ENCODE measurements around the gene GPA33.

Gene GPA33, protein sequence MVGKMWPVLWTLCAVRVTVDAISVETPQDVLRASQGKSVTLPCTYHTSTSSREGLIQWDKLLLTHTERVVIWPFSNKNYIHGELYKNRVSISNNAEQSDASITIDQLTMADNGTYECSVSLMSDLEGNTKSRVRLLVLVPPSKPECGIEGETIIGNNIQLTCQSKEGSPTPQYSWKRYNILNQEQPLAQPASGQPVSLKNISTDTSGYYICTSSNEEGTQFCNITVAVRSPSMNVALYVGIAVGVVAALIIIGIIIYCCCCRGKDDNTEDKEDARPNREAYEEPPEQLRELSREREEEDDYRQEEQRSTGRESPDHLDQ

DNA sequence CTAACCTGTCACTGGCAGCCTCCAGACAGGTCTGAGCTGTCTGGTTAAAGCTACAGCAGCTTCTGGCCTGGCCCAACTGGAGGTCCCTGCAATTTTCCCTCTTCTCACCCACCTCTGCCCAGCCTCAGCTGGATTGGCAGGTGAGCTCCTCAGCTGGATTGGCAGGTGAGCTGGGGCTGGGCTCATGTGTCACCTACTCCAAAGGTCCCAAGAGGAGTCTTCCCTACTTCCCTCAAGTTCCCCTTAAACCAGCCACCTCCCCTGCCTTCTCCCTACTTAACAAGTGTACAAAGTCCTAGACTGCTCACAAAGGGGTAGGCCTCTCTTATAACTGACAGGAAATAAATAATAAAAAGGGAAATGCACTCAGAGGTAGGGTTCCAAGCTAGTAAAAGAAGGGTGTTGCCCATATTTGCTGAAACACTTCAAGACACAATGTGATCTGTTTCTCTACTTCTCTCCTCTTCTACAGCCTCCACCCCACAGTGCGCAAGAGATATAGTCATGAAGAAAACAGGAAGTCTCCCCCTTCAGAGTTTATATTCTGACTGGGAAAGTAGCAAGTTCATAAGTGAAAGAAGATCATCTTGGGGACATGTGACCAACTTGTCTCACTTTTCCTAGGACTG, at the start of gene GPA33:
Gene GPA33, minus strand, starts transcription at position 64 of the 629 bp plus-strand sequence. CDS start 90 bp downstream, outside the sequence.
- TF ChIP-seq CEBPB (IDR thresholded peaks at IDR 0.05) (no peak), ZBTB7A (IDR thresholded peaks at IDR 0.05; ENCODE audit: low read depth) (no peak), CREB1 (IDR thresholded peaks at IDR 0.05; ENCODE audit: low read depth) (no peak), EGR1 (IDR thresholded peaks at IDR 0.05) (no peak), EP300 (IDR thresholded peaks at IDR 0.05; ENCODE audit: borderline replicate concordance) (no peak), NFIC (IDR thresholded peaks at IDR 0.05) (no peak), TEAD4 (IDR thresholded peaks at IDR 0.05) (no peak)
- TF ChIP-seq, protein P1, sequence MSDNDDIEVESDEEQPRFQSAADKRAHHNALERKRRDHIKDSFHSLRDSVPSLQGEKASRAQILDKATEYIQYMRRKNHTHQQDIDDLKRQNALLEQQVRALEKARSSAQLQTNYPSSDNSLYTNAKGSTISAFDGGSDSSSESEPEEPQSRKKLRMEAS (IDR thresholded peaks at IDR 0.05): no peak
- TF ChIP-seq, protein P2, sequence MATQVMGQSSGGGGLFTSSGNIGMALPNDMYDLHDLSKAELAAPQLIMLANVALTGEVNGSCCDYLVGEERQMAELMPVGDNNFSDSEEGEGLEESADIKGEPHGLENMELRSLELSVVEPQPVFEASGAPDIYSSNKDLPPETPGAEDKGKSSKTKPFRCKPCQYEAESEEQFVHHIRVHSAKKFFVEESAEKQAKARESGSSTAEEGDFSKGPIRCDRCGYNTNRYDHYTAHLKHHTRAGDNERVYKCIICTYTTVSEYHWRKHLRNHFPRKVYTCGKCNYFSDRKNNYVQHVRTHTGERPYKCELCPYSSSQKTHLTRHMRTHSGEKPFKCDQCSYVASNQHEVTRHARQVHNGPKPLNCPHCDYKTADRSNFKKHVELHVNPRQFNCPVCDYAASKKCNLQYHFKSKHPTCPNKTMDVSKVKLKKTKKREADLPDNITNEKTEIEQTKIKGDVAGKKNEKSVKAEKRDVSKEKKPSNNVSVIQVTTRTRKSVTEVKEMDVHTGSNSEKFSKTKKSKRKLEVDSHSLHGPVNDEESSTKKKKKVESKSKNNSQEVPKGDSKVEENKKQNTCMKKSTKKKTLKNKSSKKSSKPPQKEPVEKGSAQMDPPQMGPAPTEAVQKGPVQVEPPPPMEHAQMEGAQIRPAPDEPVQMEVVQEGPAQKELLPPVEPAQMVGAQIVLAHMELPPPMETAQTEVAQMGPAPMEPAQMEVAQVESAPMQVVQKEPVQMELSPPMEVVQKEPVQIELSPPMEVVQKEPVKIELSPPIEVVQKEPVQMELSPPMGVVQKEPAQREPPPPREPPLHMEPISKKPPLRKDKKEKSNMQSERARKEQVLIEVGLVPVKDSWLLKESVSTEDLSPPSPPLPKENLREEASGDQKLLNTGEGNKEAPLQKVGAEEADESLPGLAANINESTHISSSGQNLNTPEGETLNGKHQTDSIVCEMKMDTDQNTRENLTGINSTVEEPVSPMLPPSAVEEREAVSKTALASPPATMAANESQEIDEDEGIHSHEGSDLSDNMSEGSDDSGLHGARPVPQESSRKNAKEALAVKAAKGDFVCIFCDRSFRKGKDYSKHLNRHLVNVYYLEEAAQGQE (IDR thresholded peaks at IDR 0.05; ENCODE audit: low read depth): no peak

DNA sequence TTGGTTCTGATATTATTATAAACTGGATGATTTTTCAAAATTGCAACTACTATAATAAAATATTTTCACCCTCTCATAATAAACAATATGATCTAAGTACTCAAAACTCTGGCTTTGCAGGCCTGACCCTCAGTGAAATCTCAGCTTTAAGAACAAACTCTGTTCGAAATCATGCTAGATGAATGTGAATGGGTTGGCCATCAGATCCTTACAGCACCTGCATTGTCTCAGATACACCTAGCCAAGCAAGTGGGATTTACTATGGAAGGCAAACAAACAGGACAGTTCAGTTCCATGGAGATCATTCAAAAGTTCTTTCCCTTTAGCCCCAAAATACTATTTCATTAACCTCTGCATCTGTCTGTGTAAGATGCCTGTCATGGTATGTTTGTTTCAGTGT, 48.5 kb upstream of the GPA33 start:
- no peak for TF ChIP-seq TCF12 (IDR thresholded peaks at IDR 0.05; ENCODE audit: low read depth)
- TF ChIP-seq NFIC (IDR thresholded peaks at IDR 0.05): no peak
- TF ChIP-seq RAD21 (IDR thresholded peaks at IDR 0.05; ENCODE audit: low read depth): no peak
- TF ChIP-seq ZBTB7A (IDR thresholded peaks at IDR 0.05; ENCODE audit: low read depth): no peak
- TF ChIP-seq, protein P1 (IDR thresholded peaks at IDR 0.05): no peak
- TF ChIP-seq EP300 (IDR thresholded peaks at IDR 0.05; ENCODE audit: borderline replicate concordance): no peak
- no peak for TF ChIP-seq FOXM1 (IDR thresholded peaks at IDR 0.05; ENCODE audit: borderline replicate concordance, low read depth)
- TF ChIP-seq CREB1 (IDR thresholded peaks at IDR 0.05; ENCODE audit: low read depth): no peak
- no peak for TF ChIP-seq TEAD4 (IDR thresholded peaks at IDR 0.05)
- TF ChIP-seq YY1 (IDR thresholded peaks at IDR 0.05; ENCODE audit: low read depth): no peak
- TF ChIP-seq EGR1 (IDR thresholded peaks at IDR 0.05): no peak
- TF ChIP-seq TAF1 (IDR thresholded peaks at IDR 0.05; ENCODE audit: low read depth): no peak
- TF ChIP-seq CEBPB (IDR thresholded peaks at IDR 0.05): no peak

DNA sequence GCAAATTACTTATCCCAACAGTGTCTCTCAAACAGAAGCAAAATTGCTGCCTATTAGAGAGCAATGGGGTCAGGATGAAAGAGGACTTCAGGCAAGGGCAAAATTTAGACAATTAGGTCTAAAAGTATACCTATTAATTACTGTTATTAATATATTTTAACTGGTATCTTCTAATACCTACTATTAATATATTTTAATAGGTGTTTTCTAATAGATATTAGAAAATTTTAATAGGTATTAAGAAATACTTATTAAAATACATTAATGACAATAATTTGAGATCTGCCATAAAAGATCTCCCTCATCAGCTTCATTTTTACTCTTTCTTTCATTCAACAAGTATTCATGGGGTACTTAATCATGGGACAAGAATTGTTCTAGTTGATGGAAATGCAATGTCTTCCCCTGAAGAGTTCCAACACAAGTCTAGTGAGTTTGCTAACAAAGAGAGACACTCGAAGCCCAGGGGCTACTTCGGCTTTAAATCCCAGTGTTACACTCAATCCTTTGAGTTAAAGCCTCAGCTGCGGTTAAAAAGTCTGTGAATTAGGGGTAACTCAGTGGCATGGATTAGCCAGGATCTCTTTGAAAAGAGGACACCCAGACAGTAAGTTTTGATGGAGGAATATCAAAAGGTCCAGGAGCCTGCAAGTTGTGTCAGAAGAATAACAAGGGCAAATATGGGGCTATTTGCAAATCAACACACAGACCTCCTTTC, 47.8 kb upstream of the GPA33 start:
- TF ChIP-seq CREB1 (IDR thresholded peaks at IDR 0.05; ENCODE audit: low read depth) (no peak), TCF12 (IDR thresholded peaks at IDR 0.05; ENCODE audit: low read depth) (no peak), RAD21 (IDR thresholded peaks at IDR 0.05; ENCODE audit: low read depth) (no peak), CEBPB (IDR thresholded peaks at IDR 0.05) (no peak), TAF1 (IDR thresholded peaks at IDR 0.05; ENCODE audit: low read depth) (no peak), TEAD4 (IDR thresholded peaks at IDR 0.05) (no peak)
- TF ChIP-seq, protein P3, sequence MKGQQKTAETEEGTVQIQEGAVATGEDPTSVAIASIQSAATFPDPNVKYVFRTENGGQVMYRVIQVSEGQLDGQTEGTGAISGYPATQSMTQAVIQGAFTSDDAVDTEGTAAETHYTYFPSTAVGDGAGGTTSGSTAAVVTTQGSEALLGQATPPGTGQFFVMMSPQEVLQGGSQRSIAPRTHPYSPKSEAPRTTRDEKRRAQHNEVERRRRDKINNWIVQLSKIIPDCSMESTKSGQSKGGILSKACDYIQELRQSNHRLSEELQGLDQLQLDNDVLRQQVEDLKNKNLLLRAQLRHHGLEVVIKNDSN (IDR thresholded peaks at IDR 0.05): no peak
- TF ChIP-seq, protein P2 (IDR thresholded peaks at IDR 0.05; ENCODE audit: low read depth): no peak

DNA sequence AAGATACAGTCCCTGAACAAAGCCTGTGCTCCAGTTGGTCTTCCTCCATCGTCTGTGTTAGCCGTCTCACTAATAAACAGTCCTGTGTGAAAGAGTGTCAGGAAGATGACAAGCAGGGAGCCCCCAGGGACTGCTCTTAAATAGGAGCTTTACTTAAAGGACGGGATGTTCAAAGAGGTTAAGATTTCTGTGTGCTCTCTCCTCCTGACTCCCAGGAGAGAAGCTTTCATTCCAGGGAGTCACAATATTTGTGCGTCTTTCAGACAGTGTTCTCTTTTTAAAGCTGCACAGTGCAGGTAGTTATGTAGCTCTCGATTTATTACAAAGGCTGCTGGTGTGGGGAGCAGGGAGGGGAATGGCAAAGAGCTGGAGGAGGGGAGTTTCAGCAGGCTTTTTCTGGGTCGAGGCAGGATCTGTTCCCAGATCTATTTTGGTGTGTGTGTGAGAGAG, 47.2 kb upstream of the GPA33 start:
- no peak for TF ChIP-seq TEAD4 (IDR thresholded peaks at IDR 0.05)
- no peak for TF ChIP-seq EGR1 (IDR thresholded peaks at IDR 0.05)
- TF ChIP-seq CREB1 (IDR thresholded peaks at IDR 0.05; ENCODE audit: low read depth): no peak
- TF ChIP-seq, protein P2 (IDR thresholded peaks at IDR 0.05; ENCODE audit: low read depth): no peak
- TF ChIP-seq TCF12 (IDR thresholded peaks at IDR 0.05; ENCODE audit: low read depth): no peak
- TF ChIP-seq, protein P3 (IDR thresholded peaks at IDR 0.05): no peak
- TF ChIP-seq CEBPB (IDR thresholded peaks at IDR 0.05): no peak
- TF ChIP-seq ZBTB7A (IDR thresholded peaks at IDR 0.05; ENCODE audit: low read depth): no peak
- no peak for TF ChIP-seq EP300 (IDR thresholded peaks at IDR 0.05; ENCODE audit: borderline replicate concordance)
- TF ChIP-seq YY1 (IDR thresholded peaks at IDR 0.05; ENCODE audit: low read depth): no peak
- TF ChIP-seq FOXM1 (IDR thresholded peaks at IDR 0.05; ENCODE audit: borderline replicate concordance, low read depth): no peak
- no peak for TF ChIP-seq TAF1 (IDR thresholded peaks at IDR 0.05; ENCODE audit: low read depth)
- TF ChIP-seq, protein P1 (IDR thresholded peaks at IDR 0.05): no peak
- no peak for TF ChIP-seq NFIC (IDR thresholded peaks at IDR 0.05)
- TF ChIP-seq RAD21 (IDR thresholded peaks at IDR 0.05; ENCODE audit: low read depth): no peak
